Activated T-helper 2 cell treated with anti-CD3 and anti-CD28 coated beads, Interferon-gamma antibody, Interleukin-2, Interleukin-4, amounts not matched to agents 10 μg/mL and 5 μg/mL and 100 μg/mL, durations not matched to agents 14 hours and 24 hours and 36 hours (primary cell): Measurements from ENCODE around the gene KDELR3. TPM values are rescaled to one million over a fixed set of nuclear protein-coding genes. Genes with fewer than 3 reads are reported as not detected.

ENCODE experiments used
- DNase-seq: peaks from one replicate; pipeline ENCODE4 v3.0.0; 2021; ENCODE audit warnings: low spot score
- H3K27ac Mint-ChIP-seq: one replicate; pipeline ENCODE4 v1.8.0; 2021; ENCODE audit warnings: mixed read lengths
- H3K27me3 Mint-ChIP-seq: one replicate; pipeline ENCODE4 v1.8.0; 2021; ENCODE audit warnings: low read depth, mixed read lengths
- H3K36me3 Mint-ChIP-seq: one replicate; pipeline ENCODE4 v1.8.0; 2021; ENCODE audit warnings: low read depth, mixed read lengths
- H3K4me1 Mint-ChIP-seq: one replicate; pipeline ENCODE4 v1.8.0; 2021; ENCODE audit warnings: low read depth, mixed read lengths
- H3K4me3 Mint-ChIP-seq: one replicate; pipeline ENCODE4 v1.8.0; 2021; ENCODE audit warnings: low read depth, mild to moderate bottlenecking, moderate library complexity, mixed read lengths
- H3K9me3 Mint-ChIP-seq: one replicate; pipeline ENCODE4 v1.8.0; 2021; ENCODE audit warnings: mixed read lengths
- intact Hi-C: fragments of 100-400 bp; cut with micrococcal nuclease; formaldehyde crosslinking; loops from one replicate; pipeline ENCODE4 v1.15.1; 2023
- total RNA-seq: library from RNA; stranded (reverse); gene quantifications from 2 replicates; pipeline ENCODE4 v1.2.3, GENCODE V29; 2022

Gene KDELR3
- total RNA-seq, 1 donor from 2014 or later, result 2.2 TPM

DNA sequence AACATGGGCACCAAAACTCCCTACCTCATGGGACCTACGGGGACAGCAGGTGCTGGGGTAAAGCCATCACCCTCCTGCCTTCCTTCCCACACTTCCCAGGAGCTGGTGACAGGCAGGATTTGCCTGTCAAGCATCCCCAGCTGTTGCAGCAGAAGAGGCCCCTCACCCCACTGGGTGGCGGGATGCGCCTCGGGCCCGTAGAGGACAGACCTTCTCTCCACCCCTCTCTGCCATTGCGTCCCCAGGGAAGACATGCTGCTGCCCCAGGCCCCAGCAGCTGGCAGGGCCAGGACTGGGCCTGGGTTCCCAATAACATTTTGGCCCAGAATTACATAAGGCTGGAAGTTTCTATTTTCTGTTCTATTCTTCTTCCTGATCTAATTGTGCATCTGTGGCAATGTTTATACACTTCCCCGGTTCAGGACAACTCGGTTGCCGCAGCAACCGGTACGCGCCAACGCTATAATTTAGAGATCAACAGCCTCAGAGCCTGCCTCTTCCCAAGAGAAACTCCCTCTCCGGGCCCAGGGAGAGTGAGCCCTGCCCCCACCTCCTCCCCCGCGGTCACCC, 38.3 kb upstream of the KDELR3 start:
- no peak for DNase-seq
- no peaks in the 10 kb centered on the region for H3K4me1 Mint-ChIP-seq
- no peaks in the 10 kb centered on the region for H3K36me3 Mint-ChIP-seq
- no peak overlapping the region for H3K27ac Mint-ChIP-seq
- no peaks in the 10 kb centered on the region for H3K27me3 Mint-ChIP-seq
- H3K4me3 Mint-ChIP-seq, result no peak overlapping the region
- H3K9me3 Mint-ChIP-seq, result no peaks in the 10 kb centered on the region
- intact Hi-C loops, result no loop called here

DNA sequence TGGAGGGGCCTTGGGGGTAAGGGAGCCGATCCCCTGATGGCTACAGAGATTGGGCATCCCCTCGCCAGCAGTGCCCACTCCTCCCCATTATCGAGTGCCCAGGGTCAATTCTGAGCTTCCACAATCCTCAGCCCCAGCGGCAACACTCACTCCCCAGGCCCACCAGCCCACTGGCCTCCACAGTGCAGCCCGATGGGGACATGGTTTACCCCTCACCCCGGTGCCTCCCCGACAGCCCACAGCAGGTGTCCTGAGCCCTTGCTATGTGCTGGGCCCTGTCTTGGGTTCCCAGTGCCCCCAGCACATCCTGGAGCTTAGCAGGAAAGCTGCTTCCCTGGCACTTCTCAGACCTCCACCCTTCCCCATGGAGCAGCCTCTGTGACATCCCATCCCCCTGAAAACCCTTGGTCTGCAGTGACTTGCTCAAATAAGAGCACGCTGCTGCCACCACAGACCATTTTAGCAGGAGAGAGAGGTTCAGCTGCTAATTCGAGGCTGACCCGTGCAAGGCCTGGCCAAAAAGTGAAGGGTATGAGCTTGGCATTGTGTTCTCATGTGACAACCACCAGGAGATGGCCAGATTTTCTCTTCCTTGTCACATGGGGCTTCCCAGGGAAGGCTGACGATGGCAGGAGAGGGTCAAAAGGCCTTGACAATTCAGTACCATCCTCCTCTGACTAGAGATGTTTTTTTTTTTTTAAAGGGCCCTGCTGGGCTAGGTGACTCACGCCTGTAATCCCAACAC, 36.5 kb upstream of the KDELR3 start:
- no peaks in the 10 kb centered on the region for H3K4me1 Mint-ChIP-seq

DNA sequence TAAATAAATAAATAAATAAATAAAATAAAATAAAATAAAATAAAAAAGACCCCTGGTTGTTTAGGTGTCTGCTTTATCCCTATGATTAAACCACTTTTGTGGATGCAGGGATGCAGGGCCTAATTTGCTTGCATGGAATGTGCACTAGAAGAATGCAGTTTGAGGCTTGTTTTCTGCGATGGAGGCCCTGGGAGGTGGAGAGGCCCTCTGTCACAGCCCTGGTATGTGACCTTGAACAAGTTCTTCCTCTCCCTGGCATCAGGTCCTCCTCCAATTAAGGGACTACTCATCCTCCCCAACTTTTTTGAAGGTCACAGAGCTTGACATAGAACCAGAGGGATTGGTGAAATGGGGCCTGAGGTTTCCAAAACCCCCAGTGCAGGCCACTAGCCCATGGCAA, 35.6 kb upstream of the KDELR3 start:
- H3K36me3 Mint-ChIP-seq, result no peaks in the 10 kb centered on the region
- no peaks in the 10 kb centered on the region for H3K27me3 Mint-ChIP-seq
- no peak for DNase-seq
- H3K4me3 Mint-ChIP-seq, result no peak overlapping the region
- intact Hi-C loops, result no loop called here
- no peak overlapping the region for H3K27ac Mint-ChIP-seq
- H3K4me1 Mint-ChIP-seq, result no peaks in the 10 kb centered on the region
- H3K9me3 Mint-ChIP-seq, result no peaks in the 10 kb centered on the region

More for the DNA sequence above, 36.5 kb upstream of the KDELR3 start:
- intact Hi-C loops, result no loop called here
- H3K9me3 Mint-ChIP-seq, result no peaks in the 10 kb centered on the region
- no peak overlapping the region for H3K4me3 Mint-ChIP-seq
- H3K27ac Mint-ChIP-seq, result no peak overlapping the region
- H3K36me3 Mint-ChIP-seq, result no peaks in the 10 kb centered on the region
- DNase-seq, result no peak
- no peaks in the 10 kb centered on the region for H3K27me3 Mint-ChIP-seq

DNA sequence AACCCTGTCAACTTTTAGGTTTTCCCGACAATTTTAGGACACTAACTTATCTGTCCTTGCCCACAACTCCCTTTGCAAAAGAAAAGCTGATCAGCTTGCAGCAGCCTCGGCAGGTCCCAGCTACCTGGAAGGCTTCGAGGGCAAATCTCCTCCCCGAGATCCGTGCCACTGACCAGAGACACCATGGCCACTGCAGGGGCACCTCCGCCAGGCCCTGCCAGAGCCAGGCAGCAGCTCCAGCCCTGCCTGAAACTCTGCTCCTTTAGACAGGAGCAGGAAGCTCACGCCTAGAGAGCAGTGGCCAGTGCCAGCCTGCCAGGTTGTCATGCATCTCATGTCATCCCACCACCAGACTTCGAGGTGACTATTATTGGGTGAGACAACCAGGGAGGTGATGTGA, 34.0 kb upstream of the KDELR3 start:
- intact Hi-C loops, result no loop called here
- Mint-ChIP-seq H3K9me3 (no peaks in the 10 kb centered on the region), H3K4me3 (no peak overlapping the region), H3K27ac (no peak overlapping the region), H3K27me3 (no peaks in the 10 kb centered on the region), H3K4me1 (no peaks in the 10 kb centered on the region), H3K36me3 (no peaks in the 10 kb centered on the region)
- DNase-seq, result no peak

DNA sequence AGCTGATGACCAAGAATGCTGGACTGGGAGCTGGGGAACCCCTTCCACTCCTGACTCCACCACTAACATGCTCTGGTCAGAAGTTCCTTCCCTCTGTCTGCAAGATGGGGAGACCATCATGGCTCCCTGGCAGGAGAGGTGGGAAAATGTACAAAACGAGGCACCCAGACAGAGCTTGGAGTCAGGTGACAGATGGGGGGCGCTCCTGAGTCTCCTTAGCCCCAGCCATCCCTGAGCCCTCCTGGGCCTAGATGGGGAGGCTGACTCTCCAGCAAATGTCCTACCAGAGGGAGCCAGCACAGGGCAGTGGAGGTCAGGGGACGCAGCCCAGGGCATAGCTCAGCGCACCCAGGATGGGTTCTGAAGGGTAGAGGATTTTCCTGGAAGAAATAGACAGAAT, 32.9 kb upstream of the KDELR3 start:
- Mint-ChIP-seq H3K36me3 (no peaks in the 10 kb centered on the region), H3K9me3 (no peaks in the 10 kb centered on the region), H3K27me3 (no peaks in the 10 kb centered on the region), H3K27ac (no peak overlapping the region), H3K4me3 (no peak overlapping the region), H3K4me1 (no peaks in the 10 kb centered on the region)
- intact Hi-C loops, result no loop called here
- no peak for DNase-seq

DNA sequence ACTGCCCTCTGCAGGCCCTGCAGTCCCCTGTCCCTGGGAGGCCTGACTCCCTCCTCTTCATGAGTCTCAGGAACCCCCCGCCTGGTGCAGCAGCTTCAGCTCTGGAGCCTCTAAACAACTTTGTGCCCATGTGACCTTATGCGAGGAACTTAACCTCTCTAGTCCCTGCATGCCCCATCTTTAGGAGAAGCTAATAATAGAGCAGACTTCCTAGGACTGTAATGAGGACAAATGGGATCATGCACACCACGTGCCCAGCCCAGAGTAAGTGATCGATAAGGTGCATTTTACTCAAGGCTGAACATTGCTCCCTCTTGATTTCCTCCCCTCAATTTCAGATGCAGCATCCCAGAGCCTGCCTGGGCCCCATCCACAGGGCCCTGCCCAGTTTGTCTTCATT, 31.9 kb upstream of the KDELR3 start:
- Mint-ChIP-seq H3K36me3 (no peaks in the 10 kb centered on the region), H3K4me1 (no peaks in the 10 kb centered on the region), H3K9me3 (no peaks in the 10 kb centered on the region), H3K4me3 (no peak overlapping the region), H3K27me3 (peaks cover 6% of the 10 kb centered on the region), H3K27ac (no peak overlapping the region)
- no peak for DNase-seq
- intact Hi-C loops, result no loop called here

DNA sequence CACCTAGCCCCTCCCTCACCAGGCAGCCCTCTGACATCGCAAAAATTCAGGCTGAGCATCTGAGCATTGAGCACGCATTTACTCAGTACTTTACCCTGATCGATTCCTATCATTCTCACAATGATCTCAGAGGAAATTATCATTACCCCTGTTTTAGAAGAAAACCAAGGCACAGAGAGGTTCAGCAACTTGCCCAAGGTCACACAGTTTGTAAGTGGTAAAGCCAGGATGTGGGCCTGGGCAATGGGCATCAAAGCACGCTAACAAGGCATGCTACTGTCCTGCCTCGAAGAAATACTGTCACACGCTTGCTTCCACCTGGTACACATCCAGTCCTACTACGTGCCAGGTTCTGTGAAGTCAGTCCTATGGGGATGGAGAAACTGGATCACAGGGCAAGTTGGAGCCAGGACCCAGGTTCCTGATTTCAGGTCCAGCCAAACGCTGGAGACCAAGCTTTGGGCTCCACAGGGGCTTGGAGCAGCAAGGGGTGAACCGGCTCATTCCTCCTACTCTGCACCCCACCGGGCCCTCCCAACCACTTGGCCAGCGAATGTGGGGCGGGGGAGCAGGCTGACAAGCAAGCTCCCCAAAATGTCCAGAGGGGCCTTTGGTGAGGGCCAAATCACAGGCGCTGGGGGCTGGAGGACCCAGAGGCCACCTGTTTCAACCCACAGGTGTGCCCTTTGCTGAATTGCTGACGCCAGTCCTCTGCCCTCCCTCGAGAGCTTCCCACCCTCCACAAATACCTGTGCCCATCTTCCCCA, 31.1 kb upstream of the KDELR3 start:
- peaks cover 6% of the 10 kb centered on the region for H3K27me3 Mint-ChIP-seq
- intact Hi-C loops, result no loop called here
- no peak for DNase-seq
- no peak overlapping the region for H3K4me3 Mint-ChIP-seq
- no peak overlapping the region for H3K27ac Mint-ChIP-seq
- H3K4me1 Mint-ChIP-seq, result no peaks in the 10 kb centered on the region
- no peaks in the 10 kb centered on the region for H3K36me3 Mint-ChIP-seq
- H3K9me3 Mint-ChIP-seq, result no peaks in the 10 kb centered on the region

DNA sequence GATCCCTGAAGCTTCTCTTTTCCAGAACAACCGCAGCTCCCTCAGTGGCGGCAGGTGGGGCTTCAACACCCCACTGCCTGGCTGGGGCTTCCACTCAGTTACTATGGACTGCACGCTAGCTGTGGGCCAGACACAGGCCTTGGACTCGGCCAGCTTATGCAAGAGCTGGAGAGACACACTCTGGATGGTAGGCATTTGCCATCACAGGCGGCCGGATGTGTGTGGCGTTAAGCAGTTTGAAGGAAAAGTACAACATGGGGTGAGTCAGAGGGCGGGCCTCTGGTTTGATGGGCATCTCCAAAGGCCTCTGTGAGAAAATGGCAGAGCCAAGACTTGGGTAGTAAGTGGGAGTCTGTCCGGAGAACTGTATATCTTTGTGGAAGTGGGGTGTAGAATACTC, 30.5 kb upstream of the KDELR3 start:
- Mint-ChIP-seq H3K36me3 (no peaks in the 10 kb centered on the region), H3K9me3 (no peaks in the 10 kb centered on the region), H3K4me3 (no peak overlapping the region), H3K27me3 (peaks cover 6% of the 10 kb centered on the region), H3K27ac (no peak overlapping the region), H3K4me1 (no peaks in the 10 kb centered on the region)
- intact Hi-C loops, result no loop called here
- no peak for DNase-seq

DNA sequence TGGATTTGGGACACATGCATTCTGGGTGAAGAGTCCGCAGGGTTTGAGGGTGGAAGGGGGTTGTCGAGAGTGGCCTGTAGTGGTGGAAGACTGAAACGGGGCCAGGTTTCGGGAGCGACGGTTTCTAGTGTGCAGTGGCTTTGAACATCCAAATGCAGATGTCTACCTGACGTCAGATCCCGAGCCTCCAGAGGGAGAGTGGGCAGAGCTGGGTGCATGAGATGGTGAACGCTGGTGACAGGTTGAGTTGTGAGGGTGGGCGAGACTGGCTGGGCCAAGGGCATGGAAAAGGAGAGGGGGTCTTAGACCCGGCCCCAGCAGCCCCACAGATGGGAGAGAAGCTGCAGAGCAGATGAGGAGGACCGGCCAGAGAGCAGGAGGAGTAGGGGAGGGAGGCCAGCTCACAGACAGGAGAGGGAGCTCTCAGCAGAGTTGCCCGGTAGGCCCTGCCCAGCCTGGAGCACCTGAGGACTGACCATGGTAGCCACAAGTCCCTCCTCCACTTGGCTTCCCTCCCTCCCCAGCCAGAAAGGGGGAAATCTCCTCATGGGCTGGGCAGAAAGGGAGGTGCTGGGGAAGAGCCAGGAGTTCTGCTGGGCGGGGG, 27.0 kb upstream of the KDELR3 start:
- Mint-ChIP-seq H3K36me3 (no peaks in the 10 kb centered on the region), H3K4me3 (no peak overlapping the region), H3K27me3 (peaks cover 16% of the 10 kb centered on the region), H3K9me3 (no peaks in the 10 kb centered on the region), H3K4me1 (no peaks in the 10 kb centered on the region), H3K27ac (no peak overlapping the region)
- intact Hi-C loops, result no loop called here
- no peak for DNase-seq

DNA sequence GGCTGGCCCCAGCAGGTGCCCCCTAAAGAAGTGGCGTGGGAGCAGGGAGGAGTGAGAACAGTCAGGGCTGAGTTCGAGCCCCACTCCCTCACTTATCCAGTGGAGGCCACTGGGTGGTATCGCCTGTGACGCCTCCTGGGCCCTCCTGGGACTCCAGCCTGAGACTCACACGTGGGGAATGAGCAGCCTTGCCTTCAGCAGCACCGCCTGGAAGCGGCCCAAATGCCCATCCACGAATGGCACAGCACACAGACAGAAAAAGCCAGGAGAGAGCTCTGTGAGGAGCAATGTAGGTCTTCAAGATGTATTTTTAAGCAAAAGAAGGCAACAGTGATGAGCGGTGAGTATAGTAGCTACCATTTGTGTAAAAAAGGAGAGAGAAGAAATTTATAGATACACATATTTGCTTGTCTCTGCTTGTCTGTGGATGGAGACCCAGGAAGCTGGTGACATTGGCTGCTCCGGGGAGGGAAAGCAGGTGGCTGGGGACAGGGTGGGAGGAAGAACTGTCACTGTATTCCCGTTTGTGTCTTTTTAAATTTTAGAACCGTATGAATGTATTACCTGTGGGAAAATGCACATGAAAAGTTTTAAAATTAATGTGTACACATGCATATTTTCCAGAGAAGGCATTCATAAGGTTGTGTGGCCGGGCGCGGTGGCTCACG, 26.1 kb upstream of the KDELR3 start:
- peaks cover 16% of the 10 kb centered on the region for H3K27me3 Mint-ChIP-seq
- H3K4me1 Mint-ChIP-seq, result no peaks in the 10 kb centered on the region
- H3K27ac Mint-ChIP-seq, result no peak overlapping the region
- intact Hi-C loops, result no loop called here
- no peak overlapping the region for H3K4me3 Mint-ChIP-seq
- no peaks in the 10 kb centered on the region for H3K36me3 Mint-ChIP-seq
- no peaks in the 10 kb centered on the region for H3K9me3 Mint-ChIP-seq
- no peak for DNase-seq

DNA sequence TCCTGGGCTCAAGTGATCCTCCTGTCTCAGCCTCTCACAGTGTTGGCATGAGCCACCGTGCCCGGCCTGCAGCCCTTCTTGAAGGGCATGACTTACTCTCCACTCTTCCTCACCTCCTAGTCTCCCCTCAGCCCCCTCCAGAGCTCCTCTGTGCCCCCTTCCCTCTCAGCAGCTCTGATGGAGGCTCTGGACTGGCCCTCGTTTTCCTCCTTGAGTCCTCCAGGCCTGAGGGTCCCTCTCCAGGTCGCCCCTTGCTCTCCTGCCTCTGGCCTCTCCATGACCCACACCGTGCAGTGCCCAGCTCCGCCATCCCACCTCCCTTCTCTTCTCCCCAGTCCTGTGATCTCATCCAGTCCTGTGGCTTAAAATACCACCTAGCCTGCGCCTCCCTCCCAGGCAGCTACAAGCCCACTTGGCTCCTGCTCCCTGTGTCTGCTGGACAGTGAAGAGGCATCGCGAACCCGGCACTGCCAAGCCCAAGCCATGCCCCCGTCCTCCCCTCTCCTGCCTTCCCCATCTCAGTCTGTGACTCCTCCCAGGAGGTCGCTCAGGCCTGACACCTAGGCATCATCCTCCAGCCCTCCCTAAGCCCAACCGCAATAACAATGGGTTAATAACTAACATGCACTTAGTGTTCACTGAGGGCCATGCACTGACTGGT, 24.8 kb upstream of the KDELR3 start:
- Mint-ChIP-seq H3K36me3 (no peaks in the 10 kb centered on the region), H3K27ac (no peak overlapping the region), H3K27me3 (peaks cover 16% of the 10 kb centered on the region), H3K4me1 (no peaks in the 10 kb centered on the region), H3K9me3 (no peaks in the 10 kb centered on the region), H3K4me3 (no peak overlapping the region)
- intact Hi-C loops, result no loop called here
- DNase-seq, result no peak
